ENCODE measurements around the gene SATB1. TPM values are rescaled to one million over a fixed set of nuclear protein-coding genes. Genes with fewer than 3 reads are reported as not detected.

The SATB1 gene
- polyA plus RNA-seq, 1 donor from 2014 or later, result 16.0 TPM

DNA sequence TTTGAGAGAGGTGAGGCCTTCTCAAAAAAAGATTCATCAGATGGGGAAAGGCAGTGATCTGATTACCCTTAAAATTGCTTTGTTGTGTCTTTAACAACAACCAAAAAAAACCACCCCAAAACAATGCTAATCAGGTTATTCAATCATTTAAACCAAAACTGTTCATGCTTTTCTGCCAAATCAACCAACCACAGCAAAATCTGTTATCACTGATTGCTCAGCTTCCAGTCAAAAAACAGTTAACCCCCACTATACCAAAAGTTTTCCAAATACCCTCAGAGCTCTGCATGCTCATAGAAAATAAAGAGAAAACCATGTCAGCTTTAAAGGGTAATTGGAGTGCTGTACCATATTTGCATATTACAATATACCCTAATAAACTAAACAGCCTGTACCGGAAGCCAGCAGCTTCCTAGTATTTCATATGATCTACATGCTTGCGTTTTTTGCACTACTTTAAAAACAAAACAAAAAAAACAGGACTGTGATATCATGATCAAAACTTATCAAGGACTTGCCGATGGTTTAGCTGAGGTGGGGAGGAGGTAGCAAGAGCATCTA lies 22.8 kb downstream of the SATB1 start:
- Histone ChIP-seq H2AFZ (ENCODE audit: low read depth, low read length) (no peak overlapping the region), H3K27ac (ENCODE audit: low read length) (no peak overlapping the region), H3K36me3 (ENCODE audit: insufficient read depth, low read length) (no peaks in the 10 kb centered on the region), H3K4me3 (ENCODE audit: low read length) (no peak overlapping the region), H3K79me2 (replicated peaks; ENCODE audit: insufficient read depth, low read length) (no peaks in the 10 kb centered on the region), H3F3A (ENCODE audit: insufficient read depth, low read length, poor library complexity, severe bottlenecking) (no peaks in the 10 kb centered on the region), H3K9me2 (ENCODE audit: insufficient read depth, low read length) (no peaks in the 10 kb centered on the region), H3K9me3 (ENCODE audit: low read length) (no peaks in the 10 kb centered on the region), H4K20me1 (ENCODE audit: insufficient read depth) (no peaks in the 10 kb centered on the region), H3K9ac (ENCODE audit: low read length) (no peak overlapping the region), H3K4me2 (ENCODE audit: low read length) (no peak overlapping the region), H3K27me3 (ENCODE audit: insufficient read depth, low read depth, low read length) (no peaks in the 10 kb centered on the region)
- TF ChIP-seq RAD21 (conservative IDR thresholded peaks at IDR 0.05) (no peak), EP300 (conservative IDR thresholded peaks at IDR 0.05; ENCODE audit: poor library complexity, severe bottlenecking) (no peak), CTCF (IDR thresholded peaks at IDR 0.05; ENCODE audit: poor library complexity, severe bottlenecking) (no peak), SMC3 (conservative IDR thresholded peaks at IDR 0.05; ENCODE audit: poor library complexity) (no peak), EZH2 (IDR thresholded peaks at IDR 0.05; ENCODE audit: borderline replicate concordance, insufficient read depth, low read length, poor library complexity, severe bottlenecking) (no peak), TAF1 (IDR thresholded peaks at IDR 0.05; ENCODE audit: low read depth) (no peak), MXI1 (conservative IDR thresholded peaks at IDR 0.05; ENCODE audit: poor library complexity, severe bottlenecking) (no peak), POLR2AphosphoS5 (IDR thresholded peaks at IDR 0.05) (no peak)
- TF ChIP-seq, protein P1, sequence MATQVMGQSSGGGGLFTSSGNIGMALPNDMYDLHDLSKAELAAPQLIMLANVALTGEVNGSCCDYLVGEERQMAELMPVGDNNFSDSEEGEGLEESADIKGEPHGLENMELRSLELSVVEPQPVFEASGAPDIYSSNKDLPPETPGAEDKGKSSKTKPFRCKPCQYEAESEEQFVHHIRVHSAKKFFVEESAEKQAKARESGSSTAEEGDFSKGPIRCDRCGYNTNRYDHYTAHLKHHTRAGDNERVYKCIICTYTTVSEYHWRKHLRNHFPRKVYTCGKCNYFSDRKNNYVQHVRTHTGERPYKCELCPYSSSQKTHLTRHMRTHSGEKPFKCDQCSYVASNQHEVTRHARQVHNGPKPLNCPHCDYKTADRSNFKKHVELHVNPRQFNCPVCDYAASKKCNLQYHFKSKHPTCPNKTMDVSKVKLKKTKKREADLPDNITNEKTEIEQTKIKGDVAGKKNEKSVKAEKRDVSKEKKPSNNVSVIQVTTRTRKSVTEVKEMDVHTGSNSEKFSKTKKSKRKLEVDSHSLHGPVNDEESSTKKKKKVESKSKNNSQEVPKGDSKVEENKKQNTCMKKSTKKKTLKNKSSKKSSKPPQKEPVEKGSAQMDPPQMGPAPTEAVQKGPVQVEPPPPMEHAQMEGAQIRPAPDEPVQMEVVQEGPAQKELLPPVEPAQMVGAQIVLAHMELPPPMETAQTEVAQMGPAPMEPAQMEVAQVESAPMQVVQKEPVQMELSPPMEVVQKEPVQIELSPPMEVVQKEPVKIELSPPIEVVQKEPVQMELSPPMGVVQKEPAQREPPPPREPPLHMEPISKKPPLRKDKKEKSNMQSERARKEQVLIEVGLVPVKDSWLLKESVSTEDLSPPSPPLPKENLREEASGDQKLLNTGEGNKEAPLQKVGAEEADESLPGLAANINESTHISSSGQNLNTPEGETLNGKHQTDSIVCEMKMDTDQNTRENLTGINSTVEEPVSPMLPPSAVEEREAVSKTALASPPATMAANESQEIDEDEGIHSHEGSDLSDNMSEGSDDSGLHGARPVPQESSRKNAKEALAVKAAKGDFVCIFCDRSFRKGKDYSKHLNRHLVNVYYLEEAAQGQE (IDR thresholded peaks at IDR 0.05; ENCODE audit: borderline replicate concordance), result no peak

GRCh38 chr3:18401300-18401961 lies 23.7 kb downstream of the SATB1 start:
- no peaks in the 10 kb centered on the region for H3K36me3 ChIP-seq (ENCODE audit: insufficient read depth, low read length)
- no peak overlapping the region for H3K4me2 ChIP-seq (ENCODE audit: low read length)
- no peak overlapping the region for H3K27ac ChIP-seq (ENCODE audit: low read length)
- H3K79me2 ChIP-seq (replicated peaks; ENCODE audit: insufficient read depth, low read length), result no peaks in the 10 kb centered on the region
- no peak overlapping the region for H3K9ac ChIP-seq (ENCODE audit: low read length)
- no peaks in the 10 kb centered on the region for H3F3A ChIP-seq (ENCODE audit: insufficient read depth, low read length, poor library complexity, severe bottlenecking)
- no peak overlapping the region for H3K4me3 ChIP-seq (ENCODE audit: low read length)
- no peaks in the 10 kb centered on the region for H3K27me3 ChIP-seq (ENCODE audit: insufficient read depth, low read depth, low read length)
- H2AFZ ChIP-seq (ENCODE audit: low read depth, low read length), result no peak overlapping the region
- no peaks in the 10 kb centered on the region for H3K9me3 ChIP-seq (ENCODE audit: low read length)
- H3K9me2 ChIP-seq (ENCODE audit: insufficient read depth, low read length), result no peaks in the 10 kb centered on the region
- no peaks in the 10 kb centered on the region for H4K20me1 ChIP-seq (ENCODE audit: insufficient read depth)
- no peak for TF ChIP-seq MXI1 (conservative IDR thresholded peaks at IDR 0.05; ENCODE audit: poor library complexity, severe bottlenecking)
